ENCODE measurements around the gene NXPH1.

The NXPH1 gene

GRCh38 chr7:8507566-8507965, 74.2 kb downstream of the NXPH1 start:
- no peak for DNase-seq (ENCODE audit: low spot score)

GRCh38 chr7:8509621-8510020, 76.2 kb downstream of the NXPH1 start:
- DNase-seq (ENCODE audit: low spot score) = no peak

- DNase-seq (ENCODE audit: low spot score) = no peak
These were observed 78.4 kb downstream of the NXPH1 start for GRCh38 chr7:8511855-8512254.

GRCh38 chr7:8514781-8515519, 81.5 kb downstream of the NXPH1 start:
- DNase-seq (ENCODE audit: low spot score) = no peak

GRCh38 chr7:8515640-8516185, 82.3 kb downstream of the NXPH1 start:
- DNase-seq (ENCODE audit: low spot score) = no peak

- DNase-seq (ENCODE audit: low spot score) = no peak
These were observed 83.6 kb downstream of the NXPH1 start for GRCh38 chr7:8516976-8517375.

- no peak for DNase-seq (ENCODE audit: low spot score)
These were observed 94.9 kb downstream of the NXPH1 start for GRCh38 chr7:8528311-8528710.

GRCh38 chr7:8531991-8532515, 98.6 kb downstream of the NXPH1 start:
- DNase-seq (ENCODE audit: low spot score) = no peak

- no peak for DNase-seq (ENCODE audit: low spot score)
These were observed 103.0 kb downstream of the NXPH1 start for GRCh38 chr7:8536431-8536830.

GRCh38 chr7:8549046-8549445, 115.6 kb downstream of the NXPH1 start:
- DNase-seq (ENCODE audit: low spot score) = no peak

GRCh38 chr7:8560501-8560900, 127.1 kb downstream of the NXPH1 start:
- DNase-seq (ENCODE audit: low spot score) = no peak

- no peak for DNase-seq (ENCODE audit: low spot score)
These were observed 128.0 kb downstream of the NXPH1 start for GRCh38 chr7:8561449-8561848.

- DNase-seq (ENCODE audit: low spot score) = no peak
These were observed 130.9 kb downstream of the NXPH1 start for GRCh38 chr7:8564281-8564680.

GRCh38 chr7:8566016-8566415, 132.6 kb downstream of the NXPH1 start:
- no peak for DNase-seq (ENCODE audit: low spot score)

GRCh38 chr7:8567626-8568025, 134.2 kb downstream of the NXPH1 start:
- DNase-seq (ENCODE audit: low spot score) = no peak

- DNase-seq (ENCODE audit: low spot score) = no peak
These were observed 146.3 kb downstream of the NXPH1 start for GRCh38 chr7:8579661-8580194.

- DNase-seq (ENCODE audit: low spot score) = no peak
These were observed 148.4 kb downstream of the NXPH1 start for GRCh38 chr7:8581842-8582241.

GRCh38 chr7:8582728-8583127, 149.3 kb downstream of the NXPH1 start:
- no peak for DNase-seq (ENCODE audit: low spot score)

GRCh38 chr7:8585591-8585990, 152.2 kb downstream of the NXPH1 start:
- DNase-seq (ENCODE audit: low spot score) = no peak

- DNase-seq (ENCODE audit: low spot score) = no peak
These were observed 156.8 kb downstream of the NXPH1 start for GRCh38 chr7:8590225-8590624.

GRCh38 chr7:8590791-8591190, 157.4 kb downstream of the NXPH1 start:
- no peak for DNase-seq (ENCODE audit: low spot score)

- DNase-seq (ENCODE audit: low spot score) = no peak
These were observed 157.9 kb downstream of the NXPH1 start for GRCh38 chr7:8591289-8591688.

GRCh38 chr7:8592167-8592566, 158.8 kb downstream of the NXPH1 start:
- no peak for DNase-seq (ENCODE audit: low spot score)

- no peak for DNase-seq (ENCODE audit: low spot score)
These were observed 160.7 kb downstream of the NXPH1 start for GRCh38 chr7:8594115-8594514.

All from CD4-positive, alpha-beta T cell treated with Interleukin-15 for 4 hours (primary cell).